GM19351 (cell line): Measurements from ENCODE around the gene DUSP7.

Experiments
- ATAC-seq: cut with Tn5 transposase; IDR thresholded peaks from one replicate; pipeline ENCODE4 v1.9.1; 2021; ENCODE audit warnings: mild to moderate bottlenecking, moderate library complexity; ENCODE audit not compliant: unreplicated experiment

The DUSP7 gene

DNA sequence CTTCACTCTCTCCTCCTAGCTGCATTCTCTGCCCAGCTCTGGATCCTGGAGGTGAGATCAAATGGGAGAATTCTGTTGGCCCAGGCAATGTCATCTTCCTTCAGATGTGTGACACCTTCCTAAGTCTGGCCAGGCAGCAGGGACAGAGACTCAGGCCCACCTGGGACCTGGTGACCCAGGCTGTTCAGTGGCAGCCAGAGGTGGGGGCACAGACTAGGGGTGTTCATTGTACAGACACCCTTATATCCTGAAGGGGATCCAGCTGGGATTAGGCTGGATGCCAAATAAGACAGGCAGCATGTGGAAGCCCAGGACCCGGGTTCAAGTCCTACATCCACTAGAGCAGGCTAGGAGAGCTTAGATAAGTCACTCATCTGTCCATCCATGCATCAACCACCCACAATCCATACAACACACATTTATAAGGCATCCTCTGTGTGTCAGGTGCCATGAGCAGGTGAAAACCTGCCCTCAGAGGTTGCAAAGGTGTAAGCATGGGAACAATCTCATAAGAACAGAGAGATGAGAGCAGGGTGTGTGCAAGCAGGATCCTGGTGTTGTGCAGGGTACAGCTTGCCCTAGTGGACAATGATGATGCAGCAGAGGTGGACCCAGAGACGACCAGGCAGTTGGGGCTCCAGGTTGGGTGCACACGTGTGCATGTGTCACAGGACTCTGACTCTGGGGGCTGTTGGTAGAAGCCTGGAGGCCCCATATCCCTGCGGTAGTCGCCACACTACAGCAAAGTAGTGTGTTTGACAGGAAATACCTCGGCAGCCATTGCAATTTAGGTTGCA is 42.4 kb downstream of the DUSP7 start:
- ATAC-seq, result no peak

DNA sequence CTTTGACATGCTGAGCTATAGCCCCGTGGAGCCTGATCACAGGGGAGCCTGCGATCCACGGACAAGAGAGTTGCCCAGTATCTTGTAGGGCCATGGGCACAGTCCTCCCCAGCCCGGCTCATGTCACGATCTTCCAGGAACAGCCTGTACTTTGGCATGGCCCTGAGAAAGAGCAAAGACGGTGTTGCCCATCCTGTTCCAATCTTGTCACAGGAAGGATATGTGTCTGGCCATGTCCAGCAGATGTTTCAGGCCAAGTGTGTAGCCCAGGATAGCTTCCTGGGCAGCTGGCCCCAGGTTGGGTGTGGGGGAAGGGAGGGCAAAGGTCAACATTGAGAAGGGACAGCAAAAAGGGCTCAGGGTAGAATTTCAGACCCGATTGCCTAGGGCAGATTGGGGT is 43.7 kb downstream of the DUSP7 start:
- no peak for ATAC-seq

DNA sequence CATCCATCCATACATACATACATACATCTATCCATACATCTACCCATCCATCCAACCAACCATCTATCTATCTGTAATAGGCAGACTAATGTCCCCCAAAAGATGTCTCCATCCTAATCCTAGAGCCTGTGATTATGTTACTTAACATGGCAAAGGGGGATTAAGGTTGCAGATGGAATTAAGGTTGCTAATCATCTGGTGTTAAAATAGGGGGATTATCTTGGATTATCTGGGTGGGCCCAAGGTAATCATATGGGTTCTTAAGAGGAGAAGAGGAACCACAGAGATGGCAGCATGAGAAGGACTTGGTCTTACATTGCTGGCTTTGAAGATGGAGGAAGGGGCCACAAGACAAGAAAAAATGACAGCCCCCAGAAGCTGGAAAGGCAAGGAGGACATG is 45.9 kb downstream of the DUSP7 start:
- ATAC-seq, result no peak

DNA sequence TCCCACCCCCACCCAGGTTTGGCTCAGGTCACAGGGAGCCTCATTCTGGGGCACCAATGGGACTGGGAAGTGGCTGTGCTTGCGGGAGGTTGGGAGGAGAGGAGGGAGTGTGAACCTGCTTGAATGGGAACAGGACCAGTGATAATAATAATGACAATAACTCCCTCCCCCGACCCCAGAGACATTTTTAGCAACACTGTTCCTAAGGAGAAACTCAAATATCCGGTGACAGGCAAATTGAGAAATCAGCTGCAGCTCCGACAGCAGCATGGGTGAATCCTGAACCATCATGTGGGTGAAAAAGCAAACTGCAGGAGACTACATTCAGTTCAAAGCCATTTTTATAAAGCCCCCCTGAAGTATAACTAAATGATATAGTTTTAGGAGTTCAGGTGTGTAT is 49.1 kb downstream of the DUSP7 start:
- ATAC-seq, result no peak

DNA sequence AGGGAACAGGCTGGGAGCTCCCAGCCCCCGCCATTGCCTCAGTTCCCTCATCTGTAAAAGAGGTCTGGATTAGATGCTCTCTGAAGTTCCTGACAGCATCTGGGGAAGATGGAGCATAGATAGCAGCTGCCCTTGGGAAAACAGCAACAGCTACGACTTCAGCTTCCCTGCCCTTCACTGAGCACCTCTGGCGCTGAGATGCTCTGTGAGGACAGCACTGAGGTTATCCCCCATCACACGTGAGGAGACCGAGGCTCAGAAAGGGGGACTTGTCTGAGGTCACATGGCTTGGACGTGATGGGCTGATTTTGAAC is 49.6 kb downstream of the DUSP7 start:
- ATAC-seq, result no peak

DNA sequence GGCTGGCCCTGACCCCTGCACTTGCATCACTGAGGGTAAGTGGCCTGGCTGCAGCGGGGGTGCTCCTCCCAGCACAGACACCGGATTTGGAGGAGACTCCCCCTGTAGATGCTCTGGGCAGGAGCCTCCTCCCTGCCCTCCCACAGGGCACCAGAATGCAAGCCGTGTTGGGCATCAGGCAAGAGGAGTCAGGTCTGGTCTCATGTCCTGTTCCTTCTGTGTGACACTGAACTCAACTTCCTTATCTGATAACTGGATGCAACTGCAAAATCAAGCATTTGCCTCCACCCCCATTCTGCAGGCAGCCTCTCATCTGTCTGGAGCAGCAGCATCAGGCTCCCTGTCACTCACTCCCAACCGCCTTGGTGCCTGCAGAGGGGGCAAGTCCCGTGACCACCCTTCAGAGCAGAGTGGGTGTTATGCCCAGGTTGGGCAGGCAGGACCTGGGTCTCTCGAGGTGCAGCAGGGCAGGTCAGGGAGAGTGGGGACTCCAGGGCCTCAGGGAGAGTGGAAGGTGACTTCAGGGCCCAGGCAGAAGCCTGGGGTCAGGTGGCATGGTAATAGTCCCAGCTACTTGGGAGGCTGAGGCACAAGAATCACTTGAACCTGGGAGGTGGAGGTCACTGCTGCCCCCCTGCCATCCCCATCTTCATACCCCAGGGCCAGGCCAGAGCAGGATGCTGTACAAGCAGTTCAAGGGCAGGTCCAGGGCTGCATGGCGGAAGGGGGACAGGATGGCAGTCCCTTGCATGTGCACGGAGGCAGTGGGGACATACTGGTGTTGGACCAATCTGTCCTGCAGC is 50.2 kb downstream of the DUSP7 start:
- ATAC-seq, result no peak

DNA sequence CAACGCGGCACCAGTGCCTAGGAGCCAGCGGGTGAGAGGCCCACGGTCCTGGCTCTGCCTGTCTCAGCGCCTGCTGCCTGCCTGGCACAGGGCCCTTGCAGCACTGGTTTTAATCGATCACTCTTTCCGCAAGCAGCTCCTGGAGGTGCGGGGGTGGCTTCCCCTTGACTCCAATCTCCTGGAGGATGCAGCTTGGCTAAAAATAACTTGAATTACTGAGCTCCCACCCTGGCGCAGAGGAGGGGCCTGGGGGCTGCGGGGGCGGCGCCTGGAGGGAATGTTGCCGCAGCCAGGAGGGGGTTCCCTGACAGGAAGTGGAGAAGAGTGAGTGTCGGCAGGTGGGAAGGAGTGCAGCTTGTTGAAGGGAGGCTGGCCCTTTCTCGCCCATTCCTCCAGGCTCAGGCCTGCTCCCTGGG is 50.8 kb downstream of the DUSP7 start:
- no peak for ATAC-seq

DNA sequence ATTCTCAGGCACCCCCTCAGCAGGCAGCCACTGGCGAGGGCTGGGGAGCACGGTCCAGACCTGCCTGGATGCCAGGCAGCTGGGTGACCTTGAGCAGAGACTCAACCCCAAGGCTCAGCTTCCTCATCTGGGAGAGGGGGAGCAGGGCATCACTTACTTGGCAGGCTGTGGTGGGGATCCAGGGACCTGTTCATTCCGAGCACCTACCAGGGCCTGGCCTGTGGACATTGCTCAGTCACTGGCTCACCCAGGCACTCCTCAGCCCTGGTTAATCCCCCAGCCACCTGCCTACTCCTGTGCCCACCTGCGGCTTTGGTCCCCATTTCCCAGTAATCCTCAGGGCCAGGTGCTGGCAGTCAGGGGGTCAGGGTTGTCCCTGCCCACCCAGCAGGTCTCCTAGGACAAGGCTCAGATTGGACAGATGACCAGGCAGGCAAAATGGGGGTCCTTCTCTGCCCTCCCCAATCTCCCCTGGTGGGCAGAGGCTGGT is 51.4 kb downstream of the DUSP7 start:
- ATAC-seq, result no peak

DNA sequence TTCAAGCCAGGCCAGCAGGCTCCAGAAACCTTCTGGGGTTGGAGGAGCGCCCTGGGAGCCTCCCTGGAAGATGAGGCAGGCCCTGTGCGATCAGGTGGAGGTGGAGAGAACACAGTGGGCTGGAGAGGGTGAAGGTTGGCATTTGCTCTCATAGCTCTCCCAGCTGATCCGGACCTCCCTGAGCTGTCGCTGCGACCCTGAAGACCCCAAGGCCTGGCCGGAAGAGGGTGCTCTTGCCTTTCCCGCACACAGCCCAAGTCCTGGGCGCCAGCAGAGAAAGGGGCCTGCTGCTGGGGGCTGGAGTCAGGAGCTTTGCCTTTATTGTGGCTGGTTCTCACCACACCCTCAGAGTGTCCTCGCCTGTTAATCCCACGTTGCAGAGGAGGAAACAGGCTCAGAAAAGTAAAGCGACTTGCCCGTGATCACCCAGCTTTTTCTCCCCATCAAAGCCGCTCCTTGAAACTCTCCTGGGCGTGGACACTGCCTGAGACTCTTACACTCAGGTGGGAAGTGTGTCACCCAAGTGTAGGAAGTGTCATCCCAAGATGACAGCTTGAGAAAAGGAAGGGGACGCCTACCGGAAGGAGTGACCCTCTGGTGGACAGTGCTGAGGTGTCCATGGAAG is 52.1 kb downstream of the DUSP7 start:
- ATAC-seq, result no peak

DNA sequence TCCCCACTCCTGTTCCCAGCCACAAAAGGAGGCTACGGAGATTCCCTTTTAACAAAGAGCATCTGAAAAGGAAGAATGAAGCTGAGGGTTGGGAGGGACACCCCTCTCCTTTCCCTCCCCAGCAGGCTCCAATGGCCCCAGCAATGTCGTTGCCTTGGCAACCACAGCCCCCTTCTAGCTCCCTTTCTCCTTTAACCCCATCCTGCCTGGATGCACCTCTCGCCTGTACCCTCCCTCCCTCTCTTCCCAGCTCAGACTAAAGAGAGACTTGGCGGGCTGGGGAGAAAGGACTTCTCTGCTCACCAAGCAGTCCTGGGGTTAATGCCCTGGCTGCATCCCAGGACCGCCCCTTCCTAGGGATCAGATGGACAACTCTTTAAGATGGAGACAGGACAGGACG is 53.6 kb downstream of the DUSP7 start:
- ATAC-seq, result no peak

DNA sequence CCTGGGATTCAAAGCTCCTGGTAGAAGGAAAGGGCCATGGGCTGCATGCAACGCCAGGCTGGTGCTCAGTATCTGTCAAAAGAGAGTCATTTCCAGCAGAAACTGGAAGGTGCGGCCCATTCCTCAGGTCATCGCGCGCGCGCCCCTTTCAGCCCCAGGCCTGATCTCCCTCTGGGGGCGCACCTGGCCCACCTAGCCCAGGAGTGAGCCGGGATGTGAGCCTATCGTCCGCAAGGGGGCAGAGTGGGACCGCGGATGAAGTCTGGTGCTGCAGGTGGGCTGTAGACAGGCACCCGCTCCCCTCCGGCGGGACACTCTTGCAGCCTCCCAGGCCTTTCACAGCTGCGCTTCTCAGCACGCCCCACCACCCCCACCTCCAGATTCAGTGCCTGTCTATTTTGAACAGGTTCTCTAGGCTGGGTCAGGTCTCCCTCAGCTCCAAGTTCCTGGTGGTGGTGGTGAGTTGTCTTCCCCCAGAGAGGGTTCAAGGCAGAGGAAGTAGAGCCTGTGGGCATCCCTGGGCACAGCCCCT is 54.9 kb downstream of the DUSP7 start:
- peak; percentile 88 for ATAC-seq

DNA sequence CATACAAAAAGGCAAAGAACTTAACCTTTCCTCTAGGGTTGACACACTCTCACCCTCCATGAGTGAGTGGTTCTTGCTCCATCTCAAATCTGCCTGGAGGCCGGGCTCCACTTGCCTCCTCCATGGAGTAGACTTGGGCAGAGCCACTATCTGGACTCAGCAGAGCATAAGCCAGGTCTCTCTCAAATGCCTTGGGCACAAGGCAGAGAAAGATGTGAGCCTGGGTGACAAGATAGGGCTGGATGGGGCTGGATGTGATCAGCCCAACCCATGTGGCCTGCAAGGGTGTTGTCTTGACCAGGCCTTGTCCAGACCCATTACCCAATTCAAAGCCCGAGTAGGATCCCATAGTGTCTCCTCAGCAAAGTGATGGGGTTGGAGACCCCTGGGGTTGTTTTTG is 56.5 kb downstream of the DUSP7 start:
- ATAC-seq, result no peak
